Activated CD4-positive, alpha-beta T cell treated with anti-CD3 and anti-CD28 coated beads, Interleukin-2, amount 50 U/mL, for 16 hours (primary cell): Measurements from ENCODE around the gene TRAPPC13.
"Not testable (repeated sequence)": the region's sequence is repeated elsewhere in the genome, so short reads cannot be mapped to it uniquely, and the experiment has no call there.

Experiments
- DNase-seq: peaks from one replicate; pipeline ENCODE4 v3.0.0-alpha.2; 2020

TRAPPC13 gene, protein sequence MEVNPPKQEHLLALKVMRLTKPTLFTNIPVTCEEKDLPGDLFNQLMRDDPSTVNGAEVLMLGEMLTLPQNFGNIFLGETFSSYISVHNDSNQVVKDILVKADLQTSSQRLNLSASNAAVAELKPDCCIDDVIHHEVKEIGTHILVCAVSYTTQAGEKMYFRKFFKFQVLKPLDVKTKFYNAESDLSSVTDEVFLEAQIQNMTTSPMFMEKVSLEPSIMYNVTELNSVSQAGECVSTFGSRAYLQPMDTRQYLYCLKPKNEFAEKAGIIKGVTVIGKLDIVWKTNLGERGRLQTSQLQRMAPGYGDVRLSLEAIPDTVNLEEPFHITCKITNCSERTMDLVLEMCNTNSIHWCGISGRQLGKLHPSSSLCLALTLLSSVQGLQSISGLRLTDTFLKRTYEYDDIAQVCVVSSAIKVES

DNA sequence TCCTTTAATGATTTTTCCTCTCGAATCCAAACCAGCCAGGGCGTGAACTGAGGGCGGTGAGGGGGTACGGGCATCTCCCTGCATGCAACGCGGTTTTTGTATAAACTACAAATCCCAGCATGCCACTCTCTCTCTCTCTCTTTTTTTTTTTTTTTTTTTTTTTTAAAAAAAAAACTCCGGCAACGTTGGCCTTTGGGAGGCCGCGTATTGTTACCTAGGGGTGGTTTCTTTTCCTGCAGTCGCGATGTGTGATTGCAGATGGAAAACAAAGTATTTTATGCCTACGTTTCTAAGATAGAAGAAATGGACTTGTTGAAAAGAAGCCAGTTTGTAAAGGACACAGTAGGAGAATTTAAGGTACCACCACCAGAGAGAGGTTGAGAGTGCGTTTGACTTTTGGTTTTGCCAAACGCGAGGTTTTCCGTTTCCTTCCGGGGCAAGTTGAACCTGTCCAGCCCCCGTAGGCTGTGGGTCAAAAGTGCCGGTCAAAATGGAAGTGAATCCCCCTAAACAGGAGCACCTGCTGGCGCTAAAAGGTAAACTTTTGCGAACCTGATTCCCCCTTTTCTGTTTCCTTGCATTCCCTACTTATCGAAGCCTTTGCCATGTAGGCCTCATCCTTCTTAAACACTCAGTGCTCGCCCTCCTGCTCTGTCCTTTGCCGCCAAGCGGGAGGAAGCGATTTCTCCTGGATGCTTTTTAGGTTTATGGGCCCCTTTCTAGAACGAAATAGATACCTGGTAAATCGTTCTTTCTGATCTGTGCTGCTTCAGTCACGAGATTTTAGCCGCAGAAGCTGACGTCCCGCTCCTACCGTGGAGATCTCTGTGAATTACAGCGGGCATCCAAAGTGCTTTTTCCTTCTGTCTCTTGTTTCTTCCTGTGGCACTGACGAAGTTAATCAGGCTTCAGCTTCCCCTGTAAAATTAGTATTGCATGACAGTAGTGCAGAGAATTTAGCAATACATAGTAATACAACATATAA lies at the start of gene TRAPPC13, which contains the start of gene SHLD3:
TSS of gene TRAPPC13 (plus strand) at position 457 of the 985 bp plus-strand sequence. CDS start at position 491, 34 bp downstream.
TSS of gene SHLD3 (plus strand) at position 457 of the 985 bp plus-strand sequence. CDS start 4,561 bp downstream, outside the sequence.
- DNase-seq = peak; percentile 87

DNA sequence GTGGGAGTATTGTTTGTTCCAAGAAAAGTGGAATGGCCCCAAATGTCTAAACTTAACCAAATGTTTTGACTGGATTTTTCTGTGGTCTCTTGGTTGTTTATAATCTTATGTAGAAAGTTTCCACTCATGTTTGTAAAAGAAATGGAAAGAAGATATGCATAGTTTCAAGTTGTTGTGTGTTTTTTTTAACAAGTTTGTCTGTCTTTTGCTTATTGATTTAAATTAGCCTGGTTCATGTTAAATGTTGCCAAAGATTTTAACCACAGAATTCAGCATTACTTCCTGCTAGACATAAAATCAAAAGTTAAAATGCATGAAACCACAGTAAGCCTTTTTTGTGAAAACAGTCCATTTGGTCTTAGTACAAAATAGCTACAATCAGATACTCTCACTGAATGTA lies 47.7 kb upstream of the TRAPPC13 start:
- no peak for DNase-seq

DNA sequence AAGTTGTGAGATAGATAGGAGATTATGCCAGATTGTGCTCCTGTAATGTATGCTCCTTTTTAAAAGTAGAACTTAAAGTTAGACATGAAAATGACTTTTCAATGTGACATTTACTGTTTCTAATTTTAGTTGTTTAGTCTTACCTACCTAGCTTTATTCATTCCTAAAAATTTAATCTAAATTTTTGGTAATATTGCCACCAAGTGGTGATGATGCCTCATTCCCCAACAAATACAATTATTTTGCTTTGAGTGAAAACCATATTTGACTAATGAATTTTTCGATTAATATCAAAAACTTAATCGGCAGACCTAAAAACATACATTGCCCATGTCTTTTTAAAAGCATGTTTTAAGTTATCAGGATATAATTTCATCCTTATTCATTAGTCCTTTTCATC lies 36.1 kb upstream of the TRAPPC13 start:
- DNase-seq = no peak

DNA sequence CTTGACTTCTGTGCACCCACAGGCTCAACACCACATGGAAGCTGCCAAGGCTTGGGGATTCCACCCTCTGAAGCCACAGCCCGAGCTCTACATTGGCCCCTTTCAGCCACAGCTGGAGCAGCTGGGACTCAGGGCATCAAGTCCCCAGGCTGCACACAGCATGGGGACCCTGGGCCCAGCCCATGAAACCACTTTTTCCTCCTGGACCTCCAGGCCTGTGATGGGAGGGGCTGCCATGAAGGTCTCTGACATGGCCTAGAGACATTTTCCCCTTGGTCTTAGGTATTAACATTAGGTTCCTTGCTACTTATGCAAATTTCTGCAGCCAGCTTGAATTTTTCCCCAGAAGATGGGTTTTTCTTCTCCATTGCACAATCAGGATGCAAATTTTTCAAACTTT lies 23.1 kb upstream of the TRAPPC13 start:
- DNase-seq = not testable (repeated sequence)

DNA sequence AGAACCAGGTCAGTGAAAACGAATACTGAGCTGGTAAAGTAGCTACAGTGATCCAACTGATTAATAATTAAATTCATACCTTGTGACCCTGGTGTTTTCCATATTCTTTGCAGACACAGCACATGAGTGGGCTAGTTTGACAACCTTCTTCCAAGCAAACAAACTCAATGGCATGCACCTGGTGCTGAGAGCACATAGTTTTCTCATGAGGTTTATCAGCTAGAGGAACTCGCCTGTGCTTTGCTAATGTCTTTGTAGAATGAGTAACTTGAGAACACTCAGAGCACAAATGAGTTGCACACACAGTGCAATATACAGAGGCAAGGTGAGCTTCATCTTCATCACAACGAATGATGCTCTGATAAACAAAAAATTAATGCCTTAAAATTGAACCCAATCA lies 13.3 kb upstream of the TRAPPC13 start:
- DNase-seq = no peak

DNA sequence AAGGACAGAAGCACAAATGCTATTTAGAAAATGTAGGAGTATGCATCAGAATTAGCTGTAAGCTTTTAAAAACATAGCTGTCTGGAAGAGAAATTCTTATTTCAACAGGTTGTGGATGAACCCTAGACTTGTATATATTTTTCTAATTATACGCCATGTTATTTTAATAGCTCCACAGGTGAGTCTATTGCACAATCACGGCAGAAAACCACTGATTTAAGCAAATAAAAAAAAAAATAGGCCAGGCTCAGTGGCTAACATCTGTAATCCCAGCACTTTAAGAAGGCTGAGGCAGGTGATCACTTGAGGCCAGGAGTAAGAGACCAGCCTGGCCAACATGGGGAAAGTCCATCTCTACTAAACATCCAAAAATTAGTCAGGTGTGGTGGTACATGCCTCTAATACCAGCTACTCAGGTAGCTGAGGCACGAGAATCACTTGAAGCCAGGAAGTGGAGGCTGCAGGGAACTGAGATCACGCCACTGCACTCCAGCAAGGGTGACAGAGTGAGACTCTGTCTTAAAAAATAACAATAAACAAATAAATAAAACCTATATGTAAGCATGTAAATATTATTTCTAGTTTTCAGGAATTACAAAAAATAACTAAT lies 12.4 kb upstream of the TRAPPC13 start:
- no peak for DNase-seq

DNA sequence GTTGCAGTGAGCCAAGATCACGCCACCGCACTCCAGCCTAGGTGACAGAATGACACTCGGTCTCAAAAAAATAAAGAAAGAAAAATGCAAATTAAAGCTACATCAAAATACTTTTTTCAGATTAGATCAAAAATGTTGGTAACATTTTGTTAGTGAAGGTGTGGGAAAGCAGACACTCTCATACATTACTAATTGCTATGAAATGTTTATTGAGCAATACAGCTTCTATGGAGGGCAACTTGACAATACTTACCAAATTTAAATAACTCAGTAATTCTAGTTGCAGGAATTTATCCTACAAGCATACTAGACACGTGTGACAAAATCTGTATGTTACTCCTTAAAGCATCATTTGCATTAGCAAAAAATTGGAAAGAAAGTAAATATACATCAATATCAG lies 4.8 kb upstream of the TRAPPC13 start:
- no peak for DNase-seq

DNA sequence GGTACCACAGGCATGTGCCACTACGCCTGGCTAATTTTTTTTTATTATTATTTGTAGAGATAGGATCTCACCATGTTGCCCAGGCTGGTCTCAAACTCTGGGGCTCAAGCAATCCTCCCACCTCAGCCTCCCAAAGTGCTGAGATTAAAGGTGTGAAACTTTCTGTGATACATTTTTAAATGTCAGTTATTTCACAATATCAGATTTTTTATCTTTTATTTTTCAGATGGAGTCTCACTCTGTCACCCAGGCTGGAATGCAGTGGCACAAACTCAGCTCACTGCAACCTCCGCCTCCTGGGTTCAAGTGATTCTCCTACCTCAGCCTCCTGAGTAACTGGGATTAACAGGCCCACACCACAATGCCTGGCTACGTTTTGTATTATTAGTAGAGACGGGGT lies 2.9 kb upstream of the TRAPPC13 start:
- DNase-seq = not testable (repeated sequence)

DNA sequence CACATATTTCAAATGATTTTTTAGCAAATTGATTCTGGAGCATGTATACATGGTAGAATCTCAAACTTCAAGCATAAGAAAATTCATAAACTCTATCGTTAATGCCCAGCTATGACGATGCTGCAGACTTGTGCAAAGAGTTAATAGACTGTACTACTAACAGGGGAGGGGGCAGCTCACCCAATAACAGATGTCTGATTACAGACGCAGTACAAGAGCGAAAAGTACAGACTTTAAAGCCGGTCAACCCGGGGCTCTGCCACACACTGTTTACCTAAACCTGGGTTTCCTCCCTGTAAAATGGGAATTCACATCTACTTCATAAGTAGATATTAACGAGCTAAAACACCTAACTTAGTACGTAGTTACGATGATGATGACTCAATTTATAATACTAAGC lies 1.3 kb upstream of the TRAPPC13 start:
- no peak for DNase-seq

DNA sequence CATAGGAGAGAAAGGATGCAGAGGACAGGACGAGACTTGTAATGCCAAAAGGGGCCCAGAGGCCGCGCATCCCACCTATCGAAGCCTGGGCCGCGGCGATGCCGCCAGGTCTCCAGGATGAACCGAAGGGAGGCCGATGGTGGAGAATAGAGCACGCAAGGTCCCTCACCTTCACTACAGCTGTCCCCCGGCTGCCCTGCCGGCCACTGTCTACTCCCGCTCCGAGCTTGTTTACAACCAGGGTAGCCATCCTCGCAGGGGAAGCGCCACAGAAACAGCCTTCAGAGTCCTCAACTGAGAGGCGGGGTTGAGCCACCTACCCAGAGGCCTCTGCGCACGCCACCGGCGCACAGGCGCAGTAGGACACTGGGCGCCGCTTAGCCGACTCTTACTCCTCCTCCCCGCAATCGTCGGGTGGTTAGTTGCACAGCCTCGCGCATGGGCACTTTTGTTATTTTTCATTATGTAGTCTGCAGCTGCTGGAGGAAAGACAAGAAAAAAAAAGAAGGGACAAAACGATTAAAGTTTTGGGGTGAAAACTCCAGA lies 729 bp upstream of the TRAPPC13 start, which contains the start of gene TRIM23:
TSS of gene TRIM23 (minus strand) at position 309 of the 546 bp plus-strand sequence. CDS start at position 250, 59 bp downstream.
- DNase-seq = peak; percentile 92

DNA sequence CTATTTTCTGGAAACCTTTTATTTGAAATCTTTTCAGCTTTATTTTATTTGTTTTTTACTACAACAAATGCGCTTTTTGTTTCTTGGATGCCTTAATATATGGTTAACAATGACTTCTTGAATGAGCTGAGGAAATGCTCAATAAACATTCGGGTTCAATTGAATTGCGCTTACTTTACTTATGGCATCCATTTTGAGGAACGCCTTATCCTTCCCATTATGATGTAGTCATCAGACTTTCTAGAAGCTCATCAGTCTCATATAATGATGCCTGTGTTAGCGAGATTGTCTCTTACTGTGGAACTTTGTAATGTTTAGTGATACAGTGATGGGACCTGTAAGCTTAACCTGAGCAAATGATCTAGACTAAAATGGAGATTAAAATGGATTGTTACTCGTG lies 916 bp downstream of the TRAPPC13 start:
- no peak for DNase-seq

DNA sequence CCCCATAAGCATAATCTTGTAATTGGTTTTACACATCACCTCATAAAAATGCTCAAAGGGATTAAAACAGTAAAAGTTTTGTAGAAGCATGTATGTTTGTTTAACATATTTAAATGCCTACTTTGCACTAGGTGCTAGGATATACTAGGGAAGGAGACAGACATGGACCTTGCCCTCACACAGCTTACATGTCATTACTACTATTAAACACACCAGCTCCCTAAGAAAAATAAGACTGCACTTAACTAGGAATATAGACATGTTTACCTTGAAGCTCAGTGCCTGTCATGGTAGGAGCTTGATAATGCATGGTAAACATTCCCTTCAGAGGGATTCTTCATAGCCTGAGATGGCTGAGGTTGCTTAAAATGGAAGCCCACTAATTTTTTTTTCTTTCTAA lies 6.2 kb downstream of the TRAPPC13 start:
- no peak for DNase-seq

DNA sequence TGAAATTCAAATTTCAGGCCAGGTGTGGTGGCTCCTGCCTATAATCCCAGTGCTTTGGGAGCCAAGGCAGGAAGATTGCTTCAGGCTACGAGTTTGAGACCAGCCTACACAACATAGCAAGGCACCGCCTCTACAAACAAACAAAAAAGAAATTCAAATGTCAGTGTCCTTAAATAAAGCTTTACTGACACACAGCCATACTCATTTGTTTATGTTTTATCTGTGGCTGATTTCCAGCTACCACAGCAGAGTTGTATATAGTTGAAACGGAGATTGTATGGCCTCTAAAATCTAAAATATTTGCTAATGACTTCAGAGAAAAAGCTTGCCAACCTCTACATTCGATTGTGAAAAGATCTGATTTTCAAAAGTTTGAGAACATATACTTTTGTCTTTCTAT lies 15.4 kb downstream of the TRAPPC13 start:
- DNase-seq = no peak

DNA sequence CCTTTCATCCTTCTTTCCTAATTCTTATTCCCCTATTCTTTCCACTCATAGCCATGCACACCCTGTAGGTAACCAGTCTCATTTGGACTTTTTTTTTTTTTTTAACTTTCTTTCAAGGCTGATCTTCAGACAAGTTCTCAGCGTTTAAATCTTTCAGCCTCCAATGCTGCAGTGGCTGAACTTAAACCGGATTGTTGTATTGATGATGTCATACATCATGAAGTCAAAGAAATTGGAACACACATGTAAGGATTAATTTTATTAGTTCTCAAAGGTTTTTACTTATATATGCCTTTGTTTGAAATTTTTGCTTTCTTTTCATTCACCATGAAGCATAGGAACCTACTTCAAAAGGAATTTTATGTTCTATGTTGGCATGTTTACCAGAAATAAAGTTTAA lies 22.1 kb downstream of the TRAPPC13 start:
- DNase-seq = no peak

DNA sequence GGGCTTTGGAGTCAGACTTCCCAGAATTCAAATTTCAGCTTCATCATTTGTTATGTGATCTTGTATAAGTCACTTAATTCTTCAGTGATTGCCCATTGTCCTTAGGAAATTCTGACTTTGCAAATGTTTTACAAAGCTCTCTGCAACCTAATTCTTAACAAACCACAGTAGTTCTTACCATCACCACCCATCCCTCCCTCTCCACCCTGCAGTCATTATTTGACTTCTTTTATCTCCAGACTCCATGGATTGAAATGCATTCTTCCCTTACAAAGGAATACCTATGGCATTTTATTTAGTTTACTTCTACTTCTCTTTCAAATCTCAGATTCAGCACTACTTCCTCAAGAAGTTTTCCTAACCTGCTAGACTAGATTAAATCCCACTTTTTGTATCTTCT lies 23.1 kb downstream of the TRAPPC13 start:
- no peak for DNase-seq

DNA sequence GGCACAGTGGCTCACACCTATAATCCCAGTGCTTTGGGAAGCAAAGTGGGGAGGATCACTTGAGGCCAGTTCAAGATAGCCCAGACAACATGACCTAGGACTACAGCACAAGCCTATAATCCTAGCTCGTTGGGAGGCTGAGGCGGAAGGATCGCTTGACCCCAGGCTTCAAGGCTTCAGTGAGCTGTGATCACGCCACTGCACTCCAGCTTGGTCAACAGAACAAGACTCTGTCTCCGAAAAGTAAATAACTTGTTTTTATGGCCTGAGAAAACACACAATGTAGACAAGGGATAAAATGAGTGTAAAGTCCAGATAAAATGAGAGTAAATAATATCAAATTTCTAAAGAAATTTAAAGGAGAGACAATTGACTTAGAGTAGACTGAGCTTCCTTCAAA lies 26.3 kb downstream of the TRAPPC13 start:
- no peak for DNase-seq

DNA sequence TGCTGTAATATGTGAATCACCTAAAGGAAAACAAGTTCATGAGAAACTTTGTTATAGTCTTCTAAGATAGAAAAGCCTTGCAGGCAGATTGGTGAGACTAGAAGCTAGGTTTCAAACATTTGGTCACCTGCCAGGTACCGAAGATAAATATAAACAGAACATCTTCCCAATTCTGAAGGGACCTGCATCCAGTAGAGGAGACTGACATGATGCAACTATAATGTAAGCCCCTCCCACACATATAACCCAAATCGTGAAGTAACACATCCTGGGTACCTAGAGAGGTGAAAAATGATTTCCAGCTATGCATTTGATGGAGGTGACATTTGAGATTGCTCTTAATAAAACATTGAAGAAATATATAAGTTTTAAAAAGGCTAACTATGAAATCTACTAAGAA lies 29.9 kb downstream of the TRAPPC13 start:
- no peak for DNase-seq

DNA sequence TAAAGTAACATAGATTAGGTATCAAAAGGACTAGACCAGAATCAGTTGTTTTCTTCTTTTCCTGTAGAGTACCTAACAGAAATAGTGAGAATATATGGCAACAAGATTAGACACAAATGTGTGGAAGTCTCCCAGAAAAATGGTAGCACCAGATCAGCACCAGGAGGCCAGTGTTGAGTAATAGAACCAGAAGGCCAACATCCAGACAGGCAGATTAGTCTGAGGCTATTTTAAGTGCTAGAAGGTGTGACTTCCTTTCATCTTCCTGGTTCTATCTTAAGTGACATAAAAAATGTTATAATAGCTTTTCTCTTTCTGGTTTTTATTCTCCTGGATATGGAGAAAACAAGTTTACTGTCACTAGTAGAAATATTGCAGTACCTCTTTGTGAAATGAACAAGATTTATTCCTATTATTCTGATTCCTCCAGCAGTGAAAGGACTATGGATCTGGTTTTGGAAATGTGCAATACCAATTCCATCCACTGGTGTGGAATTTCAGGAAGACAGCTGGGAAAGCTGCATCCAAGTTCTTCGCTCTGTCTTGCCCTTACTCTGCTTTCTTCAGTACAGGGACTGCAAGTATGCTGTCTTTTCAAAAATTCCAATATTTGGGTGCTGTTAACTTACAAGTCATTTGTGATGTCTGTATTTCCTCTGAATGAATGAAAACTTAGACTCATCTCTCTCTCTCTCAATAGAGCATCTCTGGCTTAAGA lies 39.1 kb downstream of the TRAPPC13 start:
- no peak for DNase-seq

DNA sequence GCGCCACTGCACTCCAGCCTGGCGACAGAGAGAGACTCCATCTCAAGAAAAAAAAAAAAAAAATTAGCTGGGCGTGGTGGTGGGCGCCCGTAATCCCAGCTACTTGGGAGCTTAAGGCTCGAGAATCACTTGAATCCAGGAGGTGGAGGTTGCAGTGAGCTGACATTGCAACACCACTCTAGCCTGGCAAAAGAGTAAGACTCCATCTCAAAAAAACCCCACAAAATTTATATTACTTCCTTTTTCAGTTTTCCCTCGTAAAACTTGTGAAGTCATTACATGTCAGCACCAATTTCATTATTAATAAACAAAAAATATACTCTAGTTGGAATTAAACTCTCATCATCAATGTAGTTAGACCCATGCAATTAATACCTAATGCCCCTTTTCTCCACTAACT lies 43.9 kb downstream of the TRAPPC13 start:
- no peak for DNase-seq

DNA sequence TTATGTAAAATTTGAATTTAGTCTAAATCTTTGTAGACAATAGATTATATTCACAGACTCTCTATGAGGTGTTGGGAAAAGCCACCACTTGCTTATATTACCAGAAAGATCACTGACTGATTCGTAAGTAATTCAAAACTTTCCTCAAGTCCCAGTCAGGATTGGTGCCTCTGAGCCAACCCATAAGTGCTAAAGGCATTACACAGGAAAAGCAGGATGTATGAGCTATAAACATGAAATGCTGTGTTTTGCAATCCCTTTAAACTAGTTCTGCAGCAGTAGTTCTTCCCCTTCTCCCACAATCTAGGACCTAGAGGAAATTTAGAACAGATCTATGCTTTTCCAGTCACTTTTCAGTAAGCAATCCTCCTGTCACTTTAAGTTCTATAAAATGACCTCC lies 48.0 kb downstream of the TRAPPC13 start:
- no peak for DNase-seq

DNA sequence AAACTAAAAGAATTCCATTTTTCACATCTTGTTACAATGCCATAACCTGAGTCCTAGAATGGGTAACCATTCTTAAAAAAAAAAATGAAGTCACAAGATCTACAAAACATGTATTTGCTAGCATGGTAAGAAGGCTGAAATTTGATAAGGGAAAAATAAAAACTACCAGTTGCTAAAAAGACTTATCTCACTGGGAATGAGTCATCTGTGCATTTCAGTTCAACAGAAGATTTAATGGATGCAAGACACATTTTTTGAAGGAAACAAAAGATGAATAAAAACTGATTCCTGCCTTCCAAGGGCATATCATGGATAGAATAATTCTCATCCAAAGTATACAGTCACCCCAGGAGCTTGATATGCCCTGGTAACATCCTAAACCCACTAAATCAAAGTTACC lies 49.9 kb downstream of the TRAPPC13 start:
- DNase-seq = no peak

DNA sequence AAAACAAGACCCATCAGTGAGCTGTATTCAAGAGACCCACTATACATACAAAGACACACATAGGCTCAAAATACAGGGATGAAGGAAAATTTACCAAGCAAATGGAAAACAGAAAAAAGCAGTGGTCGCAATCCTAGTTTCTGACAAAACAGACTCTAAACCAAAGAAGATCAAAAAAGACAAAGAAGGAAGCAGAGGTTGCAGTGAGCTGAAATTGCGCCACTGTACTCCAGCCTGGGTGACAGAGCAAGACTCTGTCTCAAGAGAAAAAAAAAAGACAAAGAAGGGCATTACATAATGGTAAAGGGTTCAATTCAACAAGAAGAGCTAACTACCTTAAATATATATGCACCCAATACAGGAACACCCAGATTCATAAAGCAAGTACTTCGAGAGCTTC lies 51.2 kb downstream of the TRAPPC13 start:
- DNase-seq = not testable (repeated sequence)
